Stimulated activated CD8-positive, alpha-beta memory T cell treated with anti-CD3 and anti-CD28 coated beads, Interleukin-12 subunit alpha, Interleukin-12 subunit beta, amount 100 ng/mL, for 4 hours (primary cell): ENCODE measurements around the gene TPRG1L.

Experiments
- DNase-seq: peaks from one replicate; pipeline ENCODE4 v3.0.0-alpha.2; 2020; ENCODE audit warnings: low read depth

The TPRG1L gene

DNA sequence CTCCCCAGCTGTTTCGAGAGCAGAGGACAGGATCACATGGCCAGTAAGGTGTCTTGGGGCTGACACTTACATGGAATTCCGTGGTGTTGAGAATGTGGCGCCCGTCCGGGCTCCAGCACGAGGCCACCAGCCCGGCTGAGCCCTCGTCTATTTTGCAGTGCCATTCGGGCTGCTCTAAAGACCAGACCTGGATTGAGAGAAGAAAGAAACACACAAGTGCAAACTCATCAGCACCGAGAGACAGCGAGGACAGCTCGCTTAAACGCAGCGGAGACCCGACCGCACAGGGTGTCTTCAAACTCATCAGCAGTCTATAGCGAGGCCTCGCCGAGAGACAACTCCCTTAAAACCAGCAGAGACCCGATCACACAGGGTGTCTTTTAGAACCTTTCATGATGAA lies 21.8 kb downstream of the TPRG1L start:
- no peak for DNase-seq

- DNase-seq = peak; percentile 81
Observed at GRCh38 chr1:3649342-3650247, 24.8 kb downstream of the TPRG1L start, which contains the start of gene WRAP73. WRAP73 (minus strand) TSS chr1:3650103; CDS start chr1:3649999, 104 bp downstream.

DNA sequence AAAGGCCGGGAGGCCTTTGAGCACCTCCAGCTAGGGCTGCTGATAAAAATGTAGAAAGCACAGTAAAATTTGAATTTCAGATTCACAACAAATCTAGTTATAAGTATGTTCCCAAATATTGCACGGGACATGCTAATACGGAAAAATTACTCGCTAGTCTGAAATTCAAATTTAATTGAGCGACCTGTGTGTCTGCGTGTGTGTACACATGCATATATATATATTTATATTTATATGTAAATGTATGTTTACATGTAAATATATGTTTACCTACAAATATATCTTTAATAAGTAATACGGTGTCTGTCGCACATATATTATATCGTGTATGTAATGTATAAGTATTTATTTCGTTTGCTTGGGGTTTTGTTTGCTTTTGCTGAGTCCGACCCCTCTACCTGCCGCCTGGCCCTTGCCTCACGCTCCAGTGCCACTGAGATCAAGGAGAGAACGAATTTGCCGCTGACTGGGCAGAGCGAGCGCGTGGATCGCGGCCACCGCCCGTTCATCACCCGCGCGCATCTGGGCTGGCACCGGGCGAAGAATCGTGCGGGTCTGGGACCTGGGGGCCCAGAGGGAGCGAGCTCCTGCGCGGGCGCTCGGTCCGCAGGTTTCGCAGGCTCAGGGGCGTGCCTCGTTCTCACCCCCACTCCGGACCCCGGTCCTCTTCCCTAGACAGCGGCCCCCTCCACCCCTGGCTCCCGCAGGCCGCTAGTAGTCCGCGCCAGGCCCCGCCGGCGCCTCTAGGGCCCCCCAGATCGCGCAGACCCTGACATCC lies 25.6 kb downstream of the TPRG1L start:
- no peak for DNase-seq

DNA sequence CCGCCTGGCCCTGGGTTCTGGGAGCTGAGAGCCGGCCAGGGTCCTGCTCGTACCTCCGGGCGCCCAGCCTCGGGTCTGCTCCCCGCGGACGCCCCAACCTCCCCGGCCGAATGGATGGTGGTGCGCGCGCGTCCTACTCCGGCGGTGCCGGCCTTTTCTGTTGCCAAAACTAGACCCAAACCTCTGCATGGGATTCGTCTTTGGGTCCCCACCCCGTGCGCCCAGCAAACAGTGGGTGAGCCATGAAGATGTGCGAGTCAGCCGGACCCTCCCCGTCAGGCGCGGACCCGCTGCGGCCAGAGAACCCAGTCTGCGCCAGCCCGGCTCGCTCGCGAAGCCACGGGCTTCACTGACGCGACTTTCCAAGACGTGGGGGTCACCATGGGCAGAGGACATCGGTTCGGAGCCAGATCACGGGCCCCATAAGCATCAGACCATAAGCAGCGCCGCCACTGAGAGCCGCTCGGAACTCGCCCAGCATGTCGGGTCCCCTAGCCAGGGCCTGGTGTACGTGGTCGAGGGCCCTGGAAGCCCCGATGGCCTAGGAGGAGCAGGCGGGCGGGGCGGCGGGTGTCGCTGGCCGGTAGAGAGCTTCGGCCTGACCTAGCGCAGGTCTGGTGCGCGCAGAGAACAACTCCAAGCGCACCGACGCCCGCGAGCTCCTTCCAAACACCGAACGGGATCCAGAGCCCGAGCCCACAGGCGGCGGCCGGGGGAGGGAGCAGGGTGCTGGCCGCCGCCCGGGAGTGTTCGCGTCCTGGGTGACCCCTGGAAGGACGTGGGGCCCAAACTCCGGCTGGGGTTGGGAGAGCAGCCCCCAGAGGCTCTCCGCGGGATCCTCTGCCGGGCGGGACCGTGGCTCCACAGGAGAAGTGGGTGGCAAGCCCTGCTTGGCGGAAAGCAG lies 26.5 kb downstream of the TPRG1L start:
- DNase-seq = no peak

- DNase-seq = no peak
Observed at GRCh38 chr1:3651930-3652547, 27.2 kb downstream of the TPRG1L start, which contains the start of gene TP73. TP73 (plus strand) TSS chr1:3652516; CDS start chr1:3682366, 29,850 bp downstream.

DNA sequence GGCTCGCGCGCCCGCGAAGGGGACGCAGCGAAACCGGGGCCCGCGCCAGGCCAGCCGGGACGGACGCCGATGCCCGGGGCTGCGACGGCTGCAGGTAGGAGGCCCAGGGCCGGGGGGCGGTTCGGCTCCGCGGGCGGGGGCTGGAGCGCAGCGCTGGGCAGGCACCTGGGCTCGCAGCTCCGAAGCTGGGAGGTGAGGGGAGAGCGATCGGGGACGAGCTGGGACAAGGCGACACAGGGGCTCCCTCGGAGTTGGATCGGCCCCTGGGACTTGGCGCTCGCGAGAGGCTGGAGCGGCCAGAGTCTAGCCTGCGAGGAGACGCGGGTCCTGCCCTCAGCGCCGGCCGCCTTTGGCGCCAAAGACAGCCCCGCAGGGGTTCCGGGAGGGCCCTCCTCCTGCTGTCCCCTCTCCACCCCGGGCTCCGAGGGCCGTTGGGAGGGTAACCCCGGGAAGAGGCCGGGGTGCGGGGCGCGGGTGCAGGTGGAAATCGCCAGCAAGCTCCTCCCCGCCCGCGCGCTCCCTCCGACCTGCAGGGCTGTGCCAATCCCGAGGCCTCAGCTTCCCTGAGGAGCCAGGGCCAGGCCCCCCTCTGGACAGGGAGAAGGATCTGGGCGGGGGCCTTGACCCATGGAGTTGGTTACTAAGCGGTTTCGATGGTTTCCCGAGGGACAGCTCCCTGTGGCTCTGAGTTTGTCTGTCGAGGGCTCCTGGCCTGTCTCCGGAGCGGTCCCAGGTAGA lies 27.9 kb downstream of the TPRG1L start:
- DNase-seq = no peak

DNA sequence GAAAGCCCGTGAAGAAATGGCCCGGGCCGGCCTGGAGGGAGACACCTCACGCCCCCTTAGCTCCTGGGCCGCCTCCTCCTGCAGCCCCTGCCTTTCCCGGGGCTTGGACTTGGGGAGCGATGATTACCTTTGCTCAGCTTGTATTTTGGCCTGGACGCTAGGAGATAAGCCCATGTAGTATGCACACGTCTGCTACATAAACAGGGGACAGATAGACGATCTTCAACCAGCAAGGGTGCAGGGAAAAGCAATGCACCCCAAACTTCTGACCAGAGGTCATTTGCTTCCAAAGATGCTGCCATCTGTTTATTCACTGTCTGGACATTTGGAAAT lies 28.4 kb downstream of the TPRG1L start:
- DNase-seq = no peak

DNA sequence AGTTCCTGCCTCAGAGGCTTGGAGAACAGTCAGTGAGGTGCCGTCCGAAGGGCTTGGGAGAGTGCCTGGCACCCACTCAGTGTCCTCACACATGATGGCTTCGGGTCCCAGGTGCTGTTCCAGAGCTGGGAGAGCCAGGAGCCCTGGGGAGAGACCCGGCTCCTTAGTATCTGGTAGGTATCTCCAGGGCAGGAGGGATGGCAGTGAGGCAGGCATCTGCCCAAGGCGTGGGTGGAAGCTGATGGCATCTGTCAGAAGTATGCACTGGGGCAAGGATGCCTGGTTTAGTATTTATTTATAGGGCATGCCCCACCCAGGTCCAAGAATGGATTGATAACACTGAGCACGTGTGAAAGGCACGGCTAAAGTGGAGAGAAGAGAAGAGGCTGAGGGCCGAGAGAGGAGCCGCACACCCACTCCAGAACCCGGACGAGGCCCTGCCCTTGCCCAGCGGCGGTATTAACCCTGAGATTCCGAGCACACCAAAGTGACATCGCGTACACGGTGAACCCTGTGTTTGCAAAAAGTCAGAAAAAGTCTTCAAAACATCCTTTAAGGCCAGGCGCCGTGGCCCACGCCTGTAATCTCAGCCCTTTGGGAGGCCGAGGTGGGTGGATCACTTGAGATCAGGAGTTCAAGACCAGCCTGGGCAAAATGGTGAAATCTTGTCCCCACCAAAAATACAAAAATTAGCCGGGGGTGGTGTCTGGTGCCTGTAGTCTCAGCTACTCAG lies 29.9 kb downstream of the TPRG1L start:
- DNase-seq = no peak

DNA sequence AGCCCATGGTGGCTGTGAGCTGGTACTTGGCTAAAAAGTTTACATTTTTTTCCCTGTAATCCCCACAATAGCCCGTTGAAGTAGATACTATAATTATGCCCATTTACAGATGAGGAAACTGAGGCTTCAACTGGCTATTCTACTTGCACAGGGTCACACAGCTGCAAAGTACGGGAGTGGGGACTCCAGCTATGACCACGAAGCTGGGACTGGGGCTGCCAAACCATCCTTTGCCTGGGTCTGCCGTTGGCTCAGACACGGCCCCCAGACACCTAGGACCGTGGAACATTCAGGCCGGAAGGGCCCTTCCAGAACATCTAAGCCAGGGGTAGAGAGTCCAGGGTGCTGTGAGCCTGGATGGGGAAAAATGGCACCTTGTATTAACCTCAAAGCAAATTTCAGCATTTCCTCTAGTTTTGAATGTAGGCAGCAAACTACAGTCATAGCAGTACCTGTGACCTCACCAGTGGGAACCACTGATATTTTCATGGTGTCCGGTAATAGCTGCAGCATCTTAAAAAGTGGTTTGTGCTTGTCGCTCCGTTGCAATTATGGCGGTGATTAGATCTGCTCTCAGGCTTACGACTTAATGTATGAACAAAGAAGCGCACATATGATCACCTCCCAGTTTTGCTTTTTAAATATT lies 31.8 kb downstream of the TPRG1L start:
- DNase-seq = no peak

- DNase-seq = no peak
Observed at GRCh38 chr1:3657096-3657475, 32.3 kb downstream of the TPRG1L start.

DNA sequence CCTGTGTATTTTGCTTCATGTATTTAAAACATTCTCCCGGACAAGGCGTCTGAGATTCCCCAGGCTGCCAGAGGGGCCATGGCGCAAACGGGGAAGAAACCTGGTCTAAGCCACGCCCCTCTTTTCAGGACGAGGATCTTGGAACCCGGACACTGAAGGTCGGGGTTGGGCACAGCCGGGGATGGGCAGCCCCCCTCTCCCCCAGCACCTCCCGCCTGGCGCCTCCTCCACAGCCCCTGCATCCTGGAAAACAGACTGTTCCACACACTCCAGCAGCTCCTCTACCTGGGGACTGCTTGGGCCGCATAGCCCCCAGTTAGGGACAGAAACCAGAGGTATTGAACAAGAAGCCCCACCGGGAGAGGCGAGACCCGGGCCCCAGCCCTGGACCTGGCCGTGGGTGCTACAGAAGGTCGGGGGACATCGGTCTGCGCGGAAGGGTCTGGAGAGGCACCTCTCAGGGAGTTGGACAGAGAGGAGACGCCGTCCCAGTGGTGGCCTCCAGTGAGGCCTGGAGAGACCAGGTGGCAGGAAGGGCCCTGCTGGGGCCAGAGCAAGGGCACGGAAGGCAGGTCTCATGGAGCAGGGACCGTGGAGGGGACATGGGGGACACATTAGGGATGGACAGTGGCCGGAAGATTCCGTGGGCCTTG lies 32.9 kb downstream of the TPRG1L start:
- DNase-seq = no peak

- no peak for DNase-seq
Observed at GRCh38 chr1:3658231-3658615, 33.4 kb downstream of the TPRG1L start.

DNA sequence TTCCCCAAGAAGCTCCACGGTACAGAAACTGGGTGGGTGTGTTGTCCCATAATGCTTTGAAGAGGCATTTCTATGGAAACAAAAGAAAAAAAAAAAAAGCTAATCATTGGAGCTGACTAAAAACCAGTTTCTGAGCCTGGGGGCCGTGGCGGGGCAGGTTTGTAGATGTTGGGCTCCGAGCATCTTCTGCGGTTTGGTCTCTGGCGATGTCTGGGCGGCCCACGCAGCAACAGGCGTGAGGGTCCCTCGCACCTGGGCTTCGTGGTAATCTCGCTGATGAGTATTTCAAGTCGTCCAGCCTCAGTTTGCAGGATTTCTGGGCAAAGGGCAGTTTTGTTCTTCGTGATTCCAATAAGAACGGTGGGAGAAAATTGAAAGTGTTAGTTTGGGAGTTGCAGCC lies 34.3 kb downstream of the TPRG1L start:
- DNase-seq = no peak

DNA sequence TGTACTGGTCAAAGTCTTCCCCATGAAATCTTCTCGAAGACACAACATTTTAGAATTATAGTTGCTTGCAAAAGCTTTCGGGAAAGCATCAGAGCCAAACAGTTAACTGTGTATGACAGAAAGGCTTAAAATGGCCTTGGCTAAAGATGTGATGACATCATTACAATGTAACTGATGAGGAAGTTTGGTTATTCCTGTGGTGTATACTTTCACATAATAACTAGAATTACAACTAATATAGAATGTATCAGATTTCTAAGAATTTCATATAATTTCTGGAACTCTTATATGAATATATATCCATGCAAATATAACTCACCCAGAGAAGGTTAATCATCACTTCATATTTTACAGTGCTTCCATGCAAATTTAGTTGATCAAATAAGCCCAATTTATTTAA lies 35.9 kb downstream of the TPRG1L start:
- no peak for DNase-seq

DNA sequence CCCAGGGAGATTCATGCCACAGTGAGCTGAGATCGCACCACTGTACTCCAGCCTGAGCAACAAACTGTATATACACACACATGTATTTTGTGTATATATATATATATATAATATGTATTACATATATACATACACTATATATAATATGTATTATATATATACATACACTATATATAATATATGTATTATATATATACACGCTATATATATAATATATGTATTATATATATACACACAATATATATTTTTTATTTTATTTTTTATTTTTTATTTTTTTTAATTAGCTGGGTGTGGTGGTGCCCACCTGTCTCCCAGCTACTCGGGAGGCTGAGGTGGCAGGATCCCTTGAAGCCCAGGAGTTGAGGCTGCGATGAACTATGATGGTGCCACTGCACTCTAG lies 36.8 kb downstream of the TPRG1L start:
- no peak for DNase-seq

DNA sequence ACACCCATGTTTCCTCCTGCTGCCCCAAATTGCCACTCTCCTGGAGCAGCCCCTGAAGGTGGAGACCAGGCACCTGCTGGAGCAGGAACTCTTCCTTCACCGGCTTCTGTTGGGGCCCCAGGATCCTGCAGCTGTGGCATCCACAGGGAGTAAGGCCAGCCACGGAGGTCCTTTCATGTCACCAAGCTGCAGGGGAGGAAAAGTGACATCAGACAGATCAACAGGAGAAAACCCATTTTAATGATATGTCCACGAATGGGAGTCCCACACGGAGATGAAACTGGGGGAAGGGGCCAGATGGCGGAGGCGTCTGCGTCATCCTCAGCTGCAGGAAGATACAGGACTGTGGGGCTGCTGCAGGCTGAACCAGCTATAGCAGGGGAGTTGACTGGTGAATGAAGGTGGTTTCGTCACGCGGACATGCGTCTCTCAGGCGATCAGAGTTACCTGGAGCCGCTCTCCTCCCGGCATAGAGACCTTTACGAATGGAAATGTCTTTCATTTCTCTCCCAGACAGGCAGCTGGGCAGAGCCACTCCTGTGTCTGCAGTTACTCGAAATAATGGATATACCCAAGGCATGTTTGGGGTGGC lies 37.4 kb downstream of the TPRG1L start:
- no peak for DNase-seq

DNA sequence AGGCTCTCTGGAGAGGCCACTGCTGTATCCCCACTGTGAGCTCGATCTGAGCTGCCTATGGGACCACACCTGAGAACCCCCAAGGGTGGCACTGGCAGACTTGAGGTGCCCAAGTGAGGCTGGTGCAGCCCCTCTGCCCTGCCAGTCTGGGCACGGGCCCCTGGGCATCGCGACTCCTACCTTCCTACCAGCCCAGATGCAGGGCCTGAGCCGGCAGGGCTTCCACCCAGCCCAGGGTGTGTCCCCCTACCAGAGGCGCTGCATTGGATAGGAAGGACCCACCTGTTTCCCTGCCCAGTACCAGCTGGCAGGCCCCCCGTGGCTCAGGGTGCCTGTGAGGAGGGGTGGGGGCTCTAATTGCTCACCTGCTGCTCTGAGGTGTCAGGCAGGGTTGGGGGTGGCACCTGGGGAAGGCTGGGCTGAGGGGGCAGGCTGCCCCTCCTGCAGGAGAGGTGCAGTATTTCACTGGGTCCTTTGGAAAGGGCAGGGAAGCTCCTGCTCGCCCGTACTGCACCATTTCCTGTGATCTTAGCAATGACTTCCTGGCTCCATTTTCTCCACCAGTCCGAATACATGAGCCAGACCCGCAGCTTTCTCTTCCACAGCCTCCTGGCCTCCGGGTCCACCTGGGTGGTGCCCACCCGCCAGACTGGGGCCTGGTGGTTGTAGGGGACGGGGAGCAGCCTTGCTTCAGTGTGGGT lies 39.3 kb downstream of the TPRG1L start:
- no peak for DNase-seq

- no peak for DNase-seq
Observed at GRCh38 chr1:3664700-3665375, 40.0 kb downstream of the TPRG1L start.
